ENCODE data around the gene EPS8L3. TPM values are rescaled to one million over a fixed set of nuclear protein-coding genes. Genes with fewer than 3 reads are reported as not detected.
"Not testable (repeated sequence)": the region's sequence is repeated elsewhere in the genome, so short reads cannot be mapped to it uniquely, and the experiment has no call there.

EPS8L3 gene
- total RNA-seq, 1 donor = not detected

DNA sequence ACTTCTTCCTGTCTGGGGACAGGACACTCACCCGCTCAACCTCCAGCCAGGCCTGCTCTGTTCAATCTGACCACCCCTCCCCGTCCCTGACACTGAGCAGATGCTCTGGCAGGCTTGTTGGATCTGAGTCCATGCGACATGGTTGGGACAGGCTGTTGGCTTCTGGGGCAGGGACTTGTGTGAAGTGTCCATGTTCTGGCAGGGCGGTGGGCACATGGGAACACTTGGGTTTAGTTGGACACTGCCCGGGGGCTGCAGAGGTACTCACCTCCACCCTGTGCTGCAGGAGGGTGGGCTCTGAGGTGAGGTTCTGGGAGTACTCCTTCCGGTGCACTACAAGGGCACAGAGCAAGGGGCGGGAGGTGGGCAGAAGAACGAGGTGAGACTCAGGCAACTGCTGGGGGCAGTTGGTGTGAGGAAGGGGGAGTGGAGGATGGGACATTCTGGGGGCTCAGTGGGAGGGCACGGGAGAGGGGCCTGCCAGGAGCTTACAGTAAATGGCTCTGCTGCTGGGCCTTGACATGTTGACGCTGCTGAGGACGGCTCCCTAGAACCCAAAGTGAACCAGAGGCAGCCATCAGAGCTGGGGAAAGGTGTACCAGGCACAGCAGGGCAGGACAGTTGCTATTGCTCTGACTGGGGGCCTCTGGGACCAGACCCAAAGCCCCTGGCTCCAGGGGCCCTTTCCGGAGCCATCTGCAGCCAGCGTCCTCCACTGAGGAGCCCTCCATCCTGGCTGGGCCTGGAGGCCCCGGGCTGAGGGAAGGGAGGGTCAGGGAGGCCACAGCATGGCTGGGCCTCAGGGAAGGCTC is 2.3 kb downstream of the EPS8L3 start:
- no peak for DNase-seq (ENCODE audit: low read depth)
- no peak overlapping the region for H3K4me3 ChIP-seq (ENCODE audit: low read depth, low read length)
- TF ChIP-seq, protein P1, sequence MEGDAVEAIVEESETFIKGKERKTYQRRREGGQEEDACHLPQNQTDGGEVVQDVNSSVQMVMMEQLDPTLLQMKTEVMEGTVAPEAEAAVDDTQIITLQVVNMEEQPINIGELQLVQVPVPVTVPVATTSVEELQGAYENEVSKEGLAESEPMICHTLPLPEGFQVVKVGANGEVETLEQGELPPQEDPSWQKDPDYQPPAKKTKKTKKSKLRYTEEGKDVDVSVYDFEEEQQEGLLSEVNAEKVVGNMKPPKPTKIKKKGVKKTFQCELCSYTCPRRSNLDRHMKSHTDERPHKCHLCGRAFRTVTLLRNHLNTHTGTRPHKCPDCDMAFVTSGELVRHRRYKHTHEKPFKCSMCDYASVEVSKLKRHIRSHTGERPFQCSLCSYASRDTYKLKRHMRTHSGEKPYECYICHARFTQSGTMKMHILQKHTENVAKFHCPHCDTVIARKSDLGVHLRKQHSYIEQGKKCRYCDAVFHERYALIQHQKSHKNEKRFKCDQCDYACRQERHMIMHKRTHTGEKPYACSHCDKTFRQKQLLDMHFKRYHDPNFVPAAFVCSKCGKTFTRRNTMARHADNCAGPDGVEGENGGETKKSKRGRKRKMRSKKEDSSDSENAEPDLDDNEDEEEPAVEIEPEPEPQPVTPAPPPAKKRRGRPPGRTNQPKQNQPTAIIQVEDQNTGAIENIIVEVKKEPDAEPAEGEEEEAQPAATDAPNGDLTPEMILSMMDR (IDR thresholded peaks at IDR 0.05; ENCODE audit: insufficient read depth, low read length) = no peak

DNA sequence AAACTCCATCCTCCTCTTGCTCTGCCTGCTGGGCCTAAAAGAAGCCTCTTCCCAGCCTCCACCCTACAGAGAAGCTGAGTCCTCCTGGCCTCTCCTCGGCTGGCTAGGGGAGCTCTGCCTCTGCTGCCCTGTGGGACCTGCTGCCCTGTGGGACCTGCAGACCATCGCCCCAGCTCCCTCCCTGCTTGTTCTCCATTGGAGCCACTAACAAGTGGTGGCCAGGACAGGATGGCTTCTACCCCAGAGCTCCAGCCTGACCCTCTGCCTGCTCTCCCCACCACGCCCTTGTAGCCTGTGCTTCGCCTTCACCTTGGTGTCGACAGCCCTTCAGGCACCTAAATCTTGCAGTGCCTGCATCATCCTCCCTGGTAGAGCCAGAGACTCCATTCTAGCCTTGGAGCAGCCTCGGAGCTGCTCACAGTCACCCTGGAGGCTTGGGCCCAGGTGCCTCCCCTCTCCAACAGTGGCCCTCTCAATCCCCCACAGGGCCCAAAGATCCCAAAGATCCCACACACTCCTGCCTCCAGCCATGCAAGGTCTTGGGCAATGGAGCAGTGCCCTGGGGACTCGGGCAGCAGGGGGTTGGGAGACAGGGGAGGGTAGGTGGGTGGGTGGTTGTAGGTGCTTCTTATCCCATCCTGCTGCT is 3.0 kb downstream of the EPS8L3 start:
- DNase-seq (ENCODE audit: low read depth) = no peak
- TF ChIP-seq, protein P1 (IDR thresholded peaks at IDR 0.05; ENCODE audit: insufficient read depth, low read length) = no peak
- no peak overlapping the region for H3K4me3 ChIP-seq (ENCODE audit: low read depth, low read length)

- no peak overlapping the region for H3K4me3 ChIP-seq (ENCODE audit: low read depth, low read length)
These were observed 4.0 kb downstream of the EPS8L3 start for GRCh38 chr1:109759513-109760334.

GRCh38 chr1:109757936-109758786 is 5.6 kb downstream of the EPS8L3 start:
- DNase-seq (ENCODE audit: low read depth) = no peak
- TF ChIP-seq, protein P1 (IDR thresholded peaks at IDR 0.05; ENCODE audit: insufficient read depth, low read length) = no peak

More at GRCh38 chr1:109759513-109760334, 4.0 kb downstream of the EPS8L3 start:
- no peak for DNase-seq (ENCODE audit: low read depth)
- TF ChIP-seq, protein P1 (IDR thresholded peaks at IDR 0.05; ENCODE audit: insufficient read depth, low read length) = no peak

DNA sequence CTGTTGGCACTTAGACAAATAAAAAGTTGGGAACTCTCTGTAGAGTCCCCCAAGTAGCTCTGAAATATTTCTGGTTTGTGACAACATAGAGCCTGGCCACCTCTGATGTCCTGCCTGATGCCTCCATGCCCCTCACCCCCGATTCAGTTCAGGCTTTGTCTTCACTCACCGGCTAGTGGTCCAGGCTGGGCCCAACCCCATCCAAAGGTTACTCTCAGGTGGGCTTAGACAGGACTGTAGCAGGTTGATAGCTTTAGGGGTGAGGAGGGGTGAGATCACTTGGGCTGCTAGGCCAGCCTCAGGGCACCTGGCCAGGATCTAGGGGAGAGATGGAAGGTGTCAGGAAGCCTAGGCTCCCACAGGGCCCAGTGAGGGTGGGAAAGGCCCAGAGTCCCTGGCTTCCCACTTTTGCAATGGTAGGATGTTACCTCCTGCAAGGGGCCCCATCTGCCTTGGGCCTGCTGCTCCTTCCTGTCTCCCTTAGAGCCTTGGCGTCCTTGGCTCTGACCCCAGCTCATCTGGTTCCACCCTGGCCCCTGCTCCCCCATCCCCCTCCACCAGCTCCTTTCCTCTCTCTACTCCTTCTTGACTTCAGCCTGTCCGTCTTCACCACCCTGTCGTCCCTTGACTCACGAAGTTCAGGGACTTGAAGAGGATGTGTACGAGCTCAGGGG is 6.7 kb downstream of the EPS8L3 start:
- no peak overlapping the region for H3K4me3 ChIP-seq (ENCODE audit: low read depth, low read length)
- DNase-seq (ENCODE audit: low read depth) = no peak
- TF ChIP-seq, protein P1 (IDR thresholded peaks at IDR 0.05; ENCODE audit: insufficient read depth, low read length) = no peak

More at GRCh38 chr1:109757936-109758786, 5.6 kb downstream of the EPS8L3 start:
- H3K4me3 ChIP-seq (ENCODE audit: low read depth, low read length) = no peak overlapping the region

GRCh38 chr1:109756325-109756724 is 7.4 kb downstream of the EPS8L3 start:
- not testable (repeated sequence) for H3K4me3 ChIP-seq (ENCODE audit: low read depth, low read length); DNase-seq (ENCODE audit: low read depth)

Measured in fibroblast of the aortic adventitia (primary cell).